Mononuclear cell (primary cell): Measurements from ENCODE around the gene SESN2. TPM values are rescaled to one million over a fixed set of nuclear protein-coding genes. Genes with fewer than 3 reads are reported as not detected.

ENCODE experiments used
- H3K27me3 ChIP-seq: 2 replicates; pipeline ENCODE4 v1.6.0; 2011; ENCODE audit warnings: low read length, control low read depth; ENCODE audit not compliant: insufficient read depth
- H3K4me1 ChIP-seq: 2 replicates; pipeline ENCODE4 v1.5.1; 2011; ENCODE audit warnings: mild to moderate bottlenecking, low read length, control low read depth; ENCODE audit not compliant: insufficient read depth
- H3K4me3 ChIP-seq: 2 replicates; pipeline ENCODE4 v1.5.1; 2011; ENCODE audit warnings: mild to moderate bottlenecking, low read length, moderate library complexity
- H3K9me3 ChIP-seq: 2 replicates; pipeline ENCODE4 v1.5.1; 2011; ENCODE audit warnings: low read depth, mild to moderate bottlenecking, control low read depth, low read length
- total RNA-seq: library from RNA; depleted of rRNA; stranded (reverse); fragments of >200 nt; gene quantifications from one replicate; pipeline ENCODE4 v1.2.3, GENCODE V29; 2012

SESN2 gene
- total RNA-seq, 1 donor: 10.1 TPM

DNA sequence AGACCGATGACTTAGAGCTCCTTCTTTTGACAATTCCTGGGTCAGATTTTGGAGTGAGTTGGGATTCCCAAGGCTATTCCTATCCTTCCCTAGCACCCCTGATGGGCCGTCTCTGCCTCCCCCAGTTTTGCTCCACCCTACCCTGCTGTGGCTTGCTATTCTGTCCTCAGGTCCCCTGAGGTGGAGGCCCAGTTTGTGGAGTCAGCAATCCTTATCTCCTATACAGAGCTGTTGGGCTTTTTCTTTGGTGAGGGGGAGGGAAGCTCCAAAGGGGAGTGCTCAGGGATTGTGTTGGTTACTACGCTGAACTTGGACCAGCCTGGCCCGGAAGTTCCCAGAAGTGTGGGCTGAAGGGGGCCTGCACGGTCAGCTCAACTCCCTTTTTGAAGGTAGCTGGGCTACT is 7.6 kb downstream of the SESN2 start:
- Histone ChIP-seq H3K4me1 (no peaks in the 10 kb centered on the region), H3K4me3 (no peak overlapping the region), H3K27me3 (no peaks in the 10 kb centered on the region), H3K9me3 (no peaks in the 10 kb centered on the region)

DNA sequence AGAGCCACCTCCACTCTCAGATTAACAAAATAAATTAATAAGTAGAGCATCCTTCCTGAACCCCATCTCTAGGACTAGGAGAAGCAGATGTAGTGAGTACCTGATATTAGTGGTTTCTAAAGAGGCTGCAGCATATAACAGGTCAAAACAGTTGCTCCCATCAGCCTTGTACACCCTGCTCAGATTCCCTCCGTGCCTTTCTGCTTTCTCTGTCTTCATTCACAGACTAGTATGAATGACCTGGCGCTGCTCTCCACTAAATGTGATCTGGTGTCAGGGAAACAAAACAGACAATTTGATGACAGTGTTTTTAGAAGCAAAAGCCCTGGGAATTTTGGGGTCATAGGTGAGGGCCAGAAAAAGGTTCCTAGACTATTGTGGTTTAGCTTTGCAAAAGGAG is 8.3 kb downstream of the SESN2 start:
- H3K4me1 ChIP-seq: no peaks in the 10 kb centered on the region
- H3K27me3 ChIP-seq: no peaks in the 10 kb centered on the region
- H3K4me3 ChIP-seq: no peak overlapping the region
- no peaks in the 10 kb centered on the region for H3K9me3 ChIP-seq

DNA sequence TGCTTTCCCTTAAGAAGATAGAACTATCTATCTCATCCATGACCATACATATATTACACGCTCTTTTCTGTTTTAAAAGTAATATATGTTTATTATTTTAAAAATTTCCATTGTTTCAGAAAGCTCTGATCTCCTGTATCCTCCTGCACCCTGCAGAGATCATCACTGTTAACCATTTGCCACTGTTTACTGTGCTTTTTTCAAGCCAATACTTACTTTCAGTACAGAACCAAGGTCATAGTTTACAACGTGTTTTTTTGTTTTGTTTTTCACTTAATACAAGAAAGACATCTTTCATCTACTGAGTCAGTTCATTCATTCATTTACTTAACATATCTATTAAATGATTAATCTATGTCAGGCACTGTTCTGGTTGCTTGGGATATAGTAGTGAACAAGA is 10.2 kb downstream of the SESN2 start:
- H3K4me1 ChIP-seq: no peaks in the 10 kb centered on the region
- H3K4me3 ChIP-seq: no peak overlapping the region
- no peaks in the 10 kb centered on the region for H3K9me3 ChIP-seq
- H3K27me3 ChIP-seq: no peaks in the 10 kb centered on the region

GRCh38 chr1:28272215-28272852 is 13.0 kb downstream of the SESN2 start:
- no peaks in the 10 kb centered on the region for H3K27me3 ChIP-seq
- H3K9me3 ChIP-seq: no peaks in the 10 kb centered on the region
- no peak overlapping the region for H3K4me3 ChIP-seq
- no peaks in the 10 kb centered on the region for H3K4me1 ChIP-seq

- Histone ChIP-seq H3K9me3 (no peaks in the 10 kb centered on the region), H3K27me3 (no peaks in the 10 kb centered on the region), H3K4me1 (no peaks in the 10 kb centered on the region), H3K4me3 (no peak overlapping the region)
Observed at GRCh38 chr1:28273216-28273860, 14.0 kb downstream of the SESN2 start.

DNA sequence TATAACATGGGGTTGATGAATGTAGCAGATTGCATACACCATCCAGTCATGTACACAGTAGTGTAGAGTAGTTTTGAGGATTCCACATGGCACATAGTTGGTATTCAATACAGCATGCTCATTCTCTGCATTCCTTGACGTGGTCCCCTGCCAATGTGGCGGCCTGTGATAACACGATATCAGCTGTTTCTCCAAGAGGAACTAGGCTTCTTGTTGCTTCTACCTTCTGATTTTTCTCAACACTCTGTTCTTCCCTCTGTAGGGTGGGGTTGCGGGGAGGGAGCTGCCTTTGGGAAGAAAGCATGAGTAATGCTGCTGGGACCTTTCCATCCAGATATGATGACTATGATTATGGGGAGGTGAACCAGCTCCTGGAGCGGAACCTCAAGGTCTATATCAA is 19.4 kb downstream of the SESN2 start:
- H3K4me3 ChIP-seq: no peak overlapping the region
- H3K27me3 ChIP-seq: no peaks in the 10 kb centered on the region
- H3K4me1 ChIP-seq: peaks cover 11% of the 10 kb centered on the region
- no peaks in the 10 kb centered on the region for H3K9me3 ChIP-seq

GRCh38 chr1:28279721-28280120 is 20.4 kb downstream of the SESN2 start:
- peaks cover 11% of the 10 kb centered on the region for H3K4me1 ChIP-seq
- H3K27me3 ChIP-seq: no peaks in the 10 kb centered on the region
- H3K4me3 ChIP-seq: no peak overlapping the region
- H3K9me3 ChIP-seq: no peaks in the 10 kb centered on the region

DNA sequence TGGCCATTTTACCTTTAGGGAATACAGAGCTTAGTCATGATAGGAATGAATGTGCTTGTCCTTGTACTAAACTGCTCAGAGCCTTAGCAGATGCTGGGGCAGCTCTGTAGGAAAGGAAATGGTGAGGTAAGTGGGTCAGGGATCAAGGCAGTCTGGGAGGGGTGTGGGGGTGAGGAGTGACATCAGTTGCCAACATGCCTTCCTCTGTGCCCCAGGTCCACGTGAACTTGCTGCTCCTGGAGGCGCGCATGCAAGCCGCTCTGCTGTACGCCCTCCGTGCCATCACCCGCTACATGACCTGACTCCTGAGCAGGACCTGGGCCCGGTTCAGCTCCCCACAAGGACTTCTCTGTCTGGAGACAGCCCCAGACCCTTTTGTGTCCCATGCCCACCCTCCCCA is 21.2 kb downstream of the SESN2 start:
- Histone ChIP-seq H3K4me1 (peaks cover 11% of the 10 kb centered on the region), H3K27me3 (no peaks in the 10 kb centered on the region), H3K4me3 (no peak overlapping the region), H3K9me3 (no peaks in the 10 kb centered on the region)

DNA sequence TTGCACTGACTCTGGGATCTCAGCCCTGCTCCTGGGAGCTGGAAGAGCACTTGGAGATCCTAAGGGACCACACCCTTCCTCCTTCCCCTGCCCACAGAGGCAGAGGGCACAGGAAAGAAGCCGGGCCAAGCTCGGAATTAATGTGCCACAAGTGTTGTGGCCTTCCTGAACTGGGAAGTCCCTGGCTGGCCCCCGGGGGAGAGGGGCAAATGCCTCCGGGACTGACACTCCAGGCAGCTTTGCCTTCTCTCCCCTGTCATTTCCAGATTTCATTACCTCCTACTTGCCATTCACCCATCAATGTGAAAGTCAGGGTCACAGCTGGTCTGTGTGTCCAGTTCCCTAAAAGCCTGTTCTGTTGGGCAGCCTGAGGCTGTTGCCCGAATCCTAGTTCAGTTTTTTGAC is 21.7 kb downstream of the SESN2 start:
- H3K4me3 ChIP-seq: no peak overlapping the region

GRCh38 chr1:28281608-28282425 is 22.5 kb downstream of the SESN2 start:
- H3K4me1 ChIP-seq: peaks cover 11% of the 10 kb centered on the region
- H3K9me3 ChIP-seq: no peaks in the 10 kb centered on the region
- no peak overlapping the region for H3K4me3 ChIP-seq
- H3K27me3 ChIP-seq: no peaks in the 10 kb centered on the region

More for the DNA sequence above, 21.7 kb downstream of the SESN2 start:
- Histone ChIP-seq H3K27me3 (no peaks in the 10 kb centered on the region), H3K9me3 (no peaks in the 10 kb centered on the region), H3K4me1 (peaks cover 11% of the 10 kb centered on the region)

DNA sequence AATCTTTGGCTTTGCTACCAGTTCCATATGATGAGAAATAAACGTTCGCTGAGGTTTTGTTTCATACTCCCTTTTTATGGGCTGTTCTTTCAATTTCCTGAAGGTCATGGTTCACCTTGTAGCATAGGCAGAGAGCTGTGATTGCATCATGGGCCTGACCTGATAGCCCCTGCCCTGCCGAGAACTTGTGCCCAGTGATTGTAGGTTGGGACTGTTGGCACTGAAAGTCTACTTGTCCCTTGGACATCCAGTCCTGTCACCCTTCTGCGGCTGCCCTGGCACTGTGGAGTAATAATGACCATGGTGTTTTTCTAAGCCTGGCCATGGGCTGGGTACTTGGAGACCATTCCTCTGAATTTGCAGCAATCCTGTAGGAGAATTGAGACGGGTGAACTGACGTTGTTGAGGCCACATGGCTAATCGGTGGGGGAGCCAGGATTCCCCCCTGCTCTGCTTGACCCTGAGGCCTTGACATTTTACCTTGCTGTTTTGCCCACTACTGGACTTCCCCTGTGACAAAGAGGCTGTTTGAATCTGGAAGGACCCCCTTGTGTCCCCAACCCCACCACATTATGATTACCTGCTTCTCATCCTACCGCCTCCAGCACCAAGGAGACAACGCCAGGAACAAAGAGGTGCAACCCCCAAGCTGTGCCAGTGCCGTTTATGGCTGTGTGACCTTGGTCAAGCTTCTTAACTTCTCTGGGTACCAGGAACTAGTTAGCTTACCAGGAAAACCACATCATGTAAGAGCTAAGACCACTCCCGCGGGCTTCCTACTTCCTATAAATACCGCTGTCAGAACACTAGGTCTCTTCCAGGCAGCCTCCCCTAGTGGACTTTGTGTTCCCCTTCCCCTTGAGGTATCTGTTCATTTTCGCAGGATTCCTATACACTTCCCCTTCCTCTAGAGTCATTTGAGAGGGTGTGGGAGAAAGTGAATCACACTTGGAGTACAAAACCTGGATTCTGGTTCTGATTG is 23.4 kb downstream of the SESN2 start:
- H3K27me3 ChIP-seq: no peaks in the 10 kb centered on the region
- H3K9me3 ChIP-seq: no peaks in the 10 kb centered on the region
- H3K4me3 ChIP-seq: no peak overlapping the region
- peaks cover 11% of the 10 kb centered on the region for H3K4me1 ChIP-seq

- no peak overlapping the region for H3K4me3 ChIP-seq
- H3K27me3 ChIP-seq: no peaks in the 10 kb centered on the region
- H3K4me1 ChIP-seq: peaks cover 11% of the 10 kb centered on the region
- no peaks in the 10 kb centered on the region for H3K9me3 ChIP-seq
Observed at GRCh38 chr1:28286111-28286510, 26.8 kb downstream of the SESN2 start.

DNA sequence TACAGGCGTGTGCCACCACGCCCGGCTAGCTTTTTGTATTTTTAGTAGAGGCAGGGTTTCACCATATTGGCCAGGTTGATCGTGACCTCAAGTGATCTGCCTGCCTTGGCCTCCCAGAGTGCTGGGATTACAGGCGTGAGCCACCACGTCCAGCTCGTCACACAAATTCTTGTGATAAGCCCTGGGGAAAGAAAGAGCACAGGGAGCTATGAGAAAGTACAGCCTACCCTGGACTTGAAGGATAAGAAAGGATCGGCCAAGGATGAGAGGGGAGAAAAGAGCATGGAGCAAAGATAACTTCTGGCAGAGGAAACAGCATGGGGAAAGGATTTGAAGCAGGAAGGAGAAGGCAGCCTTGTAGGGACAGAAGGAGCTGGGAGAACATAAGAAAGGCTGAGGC is 29.2 kb downstream of the SESN2 start:
- Histone ChIP-seq H3K4me1 (peaks cover under 1% of the 10 kb centered on the region), H3K9me3 (no peaks in the 10 kb centered on the region), H3K27me3 (no peaks in the 10 kb centered on the region), H3K4me3 (no peak overlapping the region)

GRCh38 chr1:28290851-28291250 is 31.5 kb downstream of the SESN2 start:
- Histone ChIP-seq H3K9me3 (no peaks in the 10 kb centered on the region), H3K4me1 (no peaks in the 10 kb centered on the region), H3K27me3 (no peaks in the 10 kb centered on the region), H3K4me3 (no peak overlapping the region)
